Erythroblast (primary cell): ENCODE measurements around the gene CACNA1C.

Source experiments
- GATA1 ChIP-seq: IDR thresholded peaks from 2 replicates; pipeline ENCODE4 v1.6.1; 2011; ENCODE audit warnings: low read depth, mild to moderate bottlenecking, control low read depth, low read length, moderate library complexity
- POLR2A ChIP-seq: IDR thresholded peaks from 2 replicates; pipeline ENCODE4 v1.6.1; 2011; ENCODE audit warnings: mild to moderate bottlenecking, low read length

GRCh38 chr12:2581293-2582045, 528.7 kb downstream of the CACNA1C start:
- TF ChIP-seq POLR2A (no peak), GATA1 (no peak)
